Lung microvascular endothelial cell (primary cell): ENCODE data around the gene NOTCH1. TPM values are rescaled to one million over a fixed set of nuclear protein-coding genes. Genes with fewer than 3 reads are reported as not detected.
"Not testable (repeated sequence)": the region's sequence is repeated elsewhere in the genome, so short reads cannot be mapped to it uniquely, and the experiment has no call there.

ENCODE experiments used
- DNase-seq, 2 donors: peaks; one replicate each; pipeline versions ENCODE4 v3.0.0 to v3.0.0-alpha.2; 2010; ENCODE audit warnings: low read depth in 2 of 2
- total RNA-seq: library from RNA; depleted of rRNA; stranded (reverse); fragments of >200 nt; gene quantifications from 2 replicates; pipeline ENCODE4 v1.2.1, GENCODE V29; 2014

The NOTCH1 gene
- total RNA-seq, 1 donor from 2014 or later = 75.2 TPM

DNA sequence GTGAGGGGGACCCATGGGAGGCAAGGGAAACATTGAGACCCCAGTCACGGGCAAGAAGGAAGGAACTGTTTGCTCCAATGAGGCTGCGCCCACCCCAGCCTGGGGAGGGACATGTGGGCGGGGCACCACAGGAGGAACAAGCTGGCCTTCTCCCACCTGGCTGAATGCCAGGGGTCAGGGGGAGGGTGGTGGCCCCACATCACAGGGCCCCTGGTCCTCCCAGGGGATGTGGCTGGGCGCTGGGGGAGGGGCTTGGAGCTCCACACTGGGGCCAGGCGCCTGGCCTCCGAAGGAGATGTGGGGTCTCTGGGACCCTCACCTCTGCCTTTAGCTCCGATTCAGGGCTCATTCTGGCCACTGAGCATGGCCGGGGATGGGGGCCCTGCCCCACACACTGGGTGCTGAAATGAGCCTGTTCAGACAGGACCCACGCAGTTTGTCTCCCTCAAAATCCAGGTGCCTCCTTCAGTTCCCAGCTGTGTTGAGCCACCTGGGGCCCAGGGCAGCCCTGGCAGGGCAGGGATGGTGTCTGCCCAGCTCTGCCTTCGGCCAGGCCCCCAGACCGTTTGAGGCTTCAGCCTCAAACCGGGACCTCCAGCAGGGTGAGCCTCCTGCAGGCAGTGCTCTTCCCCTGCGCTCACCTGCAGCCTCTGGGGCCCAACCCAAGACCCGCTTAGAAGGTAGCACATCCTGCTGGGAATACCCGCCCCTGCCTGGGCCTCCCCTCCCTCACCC, 33.2 kb upstream of the NOTCH1 start:
- no peak for DNase-seq

DNA sequence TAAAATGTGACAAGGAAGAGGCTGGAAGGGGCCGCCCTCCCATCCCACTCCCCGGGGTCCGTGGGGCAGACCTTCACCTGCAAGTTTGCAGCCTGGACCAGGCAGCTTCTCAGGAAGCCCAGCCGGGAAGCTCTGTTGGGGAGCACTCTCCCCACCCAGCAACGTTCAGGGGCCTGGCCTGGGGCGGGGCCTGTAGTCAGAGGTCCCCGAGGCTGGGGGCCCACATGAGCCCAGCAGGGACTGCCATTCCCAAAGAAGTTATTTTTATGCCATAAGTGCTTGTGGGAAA, 32.7 kb upstream of the NOTCH1 start:
- no peak for DNase-seq

DNA sequence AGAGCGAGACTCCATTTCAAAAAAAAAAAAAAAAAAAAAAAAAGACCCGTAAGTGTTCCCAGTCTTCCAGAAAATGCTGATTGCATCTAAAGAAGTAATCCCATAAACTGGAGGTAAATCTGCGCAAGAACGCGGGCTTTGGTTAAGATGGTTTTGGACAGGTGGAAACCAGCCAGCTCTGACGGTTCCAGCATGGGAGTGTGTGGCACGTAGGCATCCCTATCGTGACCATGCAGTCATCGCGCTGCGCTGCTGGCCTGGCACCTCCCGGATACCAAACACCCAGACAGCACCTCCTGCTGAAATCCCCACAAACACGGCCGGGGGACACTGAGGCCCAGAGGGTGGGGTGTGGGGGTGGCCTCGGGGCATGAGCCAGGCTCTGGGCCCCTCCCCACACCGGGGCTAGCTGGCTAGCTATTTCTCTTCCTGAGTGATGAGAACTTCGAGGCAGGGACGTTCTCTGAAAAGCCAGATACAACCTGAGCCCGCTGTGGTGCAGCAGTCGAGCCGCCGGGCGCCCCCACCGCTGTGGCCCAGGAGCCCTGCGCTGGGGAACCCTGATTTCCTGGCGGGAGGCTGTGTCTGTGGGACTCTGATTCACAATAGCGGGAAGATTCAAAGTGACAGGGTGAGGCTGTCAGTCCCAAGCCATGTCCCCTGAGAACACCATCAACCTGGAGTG, 32.2 kb upstream of the NOTCH1 start:
- DNase-seq = no peak

DNA sequence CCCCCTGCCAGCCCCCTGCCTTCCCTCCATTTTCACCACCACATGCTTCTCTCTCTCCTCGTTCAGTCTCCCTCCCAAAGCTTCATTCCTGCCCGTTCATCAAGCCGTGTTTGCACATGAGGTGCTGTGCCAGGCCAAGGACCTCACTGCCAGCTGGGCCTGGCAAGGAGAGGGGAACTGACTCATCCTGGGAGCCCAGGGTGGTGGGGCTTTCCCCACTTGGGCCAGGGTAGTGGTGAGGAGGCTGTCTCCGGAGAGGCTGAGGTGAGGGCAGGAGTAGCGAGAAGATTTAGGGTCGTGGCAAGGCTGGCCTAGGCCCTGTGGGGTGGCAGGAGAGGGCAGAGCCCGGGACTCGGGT, 30.4 kb upstream of the NOTCH1 start:
- peak in 1 of 2 donors; percentile 33 for DNase-seq

DNA sequence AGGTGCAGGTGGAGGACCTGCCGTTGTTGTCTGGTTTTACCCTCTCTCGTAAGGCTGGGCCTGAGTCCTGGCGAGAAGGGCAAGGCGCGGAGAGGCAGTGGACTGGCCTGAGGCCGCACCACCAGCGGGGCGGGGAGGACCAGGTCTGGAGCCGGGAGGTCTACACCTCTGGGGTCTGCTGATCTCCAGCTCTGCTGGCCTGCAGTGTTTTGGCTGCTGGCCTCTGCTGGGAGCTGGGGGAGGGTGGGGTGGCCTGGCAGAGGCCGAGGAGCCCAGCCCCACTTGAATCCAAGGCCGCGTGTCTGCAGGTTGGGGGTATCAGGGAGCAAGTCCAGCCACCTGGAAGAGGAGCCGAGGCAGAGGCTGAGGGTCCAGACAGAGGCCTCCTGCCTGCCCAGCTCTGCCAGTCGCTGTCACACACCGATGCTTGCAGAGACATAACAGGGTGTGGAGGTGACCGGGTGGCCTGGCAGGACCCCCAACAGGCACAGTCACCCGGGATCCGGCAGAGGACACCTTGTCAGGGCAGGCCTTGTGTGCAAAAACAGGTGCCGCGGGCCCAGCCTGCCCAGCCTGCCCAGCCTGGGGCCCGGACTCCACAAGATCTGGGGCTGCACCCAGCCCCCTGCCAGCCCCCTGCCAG, 29.9 kb upstream of the NOTCH1 start:
- DNase-seq = no peak

DNA sequence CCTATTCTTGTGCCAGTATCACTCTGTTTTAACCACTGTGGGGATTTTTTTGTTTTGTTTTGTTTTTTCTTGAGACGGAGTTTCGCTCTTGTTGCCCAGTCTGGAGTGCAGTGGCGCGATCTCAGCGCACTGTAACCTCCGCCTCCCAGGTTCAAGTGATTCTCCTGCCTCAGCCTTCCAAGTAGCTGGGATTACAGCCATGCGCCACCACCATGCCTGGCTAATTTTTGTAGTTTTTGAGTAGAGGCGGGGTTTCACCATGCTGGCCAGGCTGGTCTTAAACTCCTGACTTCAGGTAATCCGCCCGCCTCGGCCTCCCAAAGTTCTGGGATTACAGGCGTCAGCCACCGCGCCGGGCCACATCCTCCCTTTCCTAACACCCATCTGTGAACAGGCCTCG, 28.8 kb upstream of the NOTCH1 start:
- DNase-seq = not testable (repeated sequence)

DNA sequence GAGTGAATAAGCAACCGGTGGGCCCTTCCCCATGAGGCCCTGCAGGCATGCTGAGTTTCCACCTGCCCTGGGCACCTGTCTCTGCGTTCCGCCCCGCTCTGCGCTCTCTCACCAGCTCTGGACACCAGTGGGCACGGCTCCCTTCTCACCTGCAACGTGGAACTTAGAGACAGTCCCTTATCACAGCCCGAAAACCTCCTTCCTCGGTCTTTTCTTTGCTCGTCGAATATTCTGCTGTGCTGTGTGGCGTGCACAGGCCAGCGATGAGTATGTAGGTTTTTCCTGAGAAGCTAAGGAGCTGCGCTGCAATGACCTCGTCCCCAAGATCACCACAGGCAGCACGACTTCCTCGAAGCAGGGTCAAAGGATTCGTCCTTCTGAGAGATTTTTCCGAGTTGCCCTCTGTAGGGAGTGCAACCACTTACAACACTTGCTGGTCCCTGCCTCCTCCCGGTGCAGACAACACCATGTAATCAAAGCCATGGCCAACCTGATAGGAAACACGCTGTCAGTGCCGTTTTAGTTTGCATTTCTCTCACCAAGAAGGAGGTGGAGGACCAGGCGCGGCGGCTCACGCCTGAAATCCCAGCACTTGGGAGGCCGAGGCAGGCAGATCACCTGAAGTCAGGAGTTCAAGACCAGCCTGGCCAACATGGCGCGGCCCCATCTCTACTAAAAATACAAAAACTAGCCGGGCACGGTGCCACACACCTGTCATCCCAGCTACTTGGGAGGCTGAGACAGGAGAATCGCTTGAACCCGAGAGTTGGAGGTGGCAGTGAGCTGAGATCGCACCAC, 27.2 kb upstream of the NOTCH1 start:
- DNase-seq = no peak

DNA sequence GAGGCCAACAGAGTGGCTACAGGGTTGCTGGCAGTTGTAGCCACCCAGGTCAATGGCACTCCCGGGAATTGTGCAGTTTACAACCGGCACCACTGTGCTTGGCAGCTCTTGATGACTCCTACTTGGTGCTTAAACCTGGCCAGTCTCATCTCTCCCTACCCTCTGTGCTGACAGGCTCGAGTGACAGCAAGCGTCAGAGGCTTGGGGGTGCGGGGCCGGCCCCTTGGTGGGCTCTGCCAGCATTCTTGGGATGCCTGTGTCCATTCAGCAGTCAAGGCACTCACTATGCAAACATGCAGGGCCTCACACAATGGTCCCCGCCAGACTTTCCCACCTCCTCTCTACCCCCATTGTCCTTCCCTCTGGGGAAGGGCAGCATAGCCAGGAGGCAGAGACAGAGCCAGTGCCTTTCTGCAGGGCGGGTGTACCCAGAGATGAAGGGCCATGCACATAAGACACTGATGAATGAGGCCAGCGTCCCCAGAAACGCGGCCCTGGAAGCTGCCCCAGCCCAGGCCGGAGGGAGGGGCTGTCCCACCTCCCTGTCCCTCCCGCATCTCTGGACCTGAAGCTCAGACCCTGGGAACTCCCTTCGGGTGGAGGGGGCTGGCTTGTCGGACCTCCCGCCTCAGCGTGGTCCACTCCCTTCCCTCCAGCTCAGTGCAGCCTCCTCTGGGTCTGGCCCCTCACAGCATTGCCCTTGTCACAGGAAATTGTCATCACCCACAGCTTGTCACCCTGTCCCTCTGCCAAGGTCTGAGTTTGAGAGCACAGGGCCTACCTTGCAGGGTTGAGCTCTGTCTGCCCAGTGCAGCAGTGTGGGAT, 26.4 kb upstream of the NOTCH1 start:
- DNase-seq = peak in 1 of 2 donors; percentile 50

DNA sequence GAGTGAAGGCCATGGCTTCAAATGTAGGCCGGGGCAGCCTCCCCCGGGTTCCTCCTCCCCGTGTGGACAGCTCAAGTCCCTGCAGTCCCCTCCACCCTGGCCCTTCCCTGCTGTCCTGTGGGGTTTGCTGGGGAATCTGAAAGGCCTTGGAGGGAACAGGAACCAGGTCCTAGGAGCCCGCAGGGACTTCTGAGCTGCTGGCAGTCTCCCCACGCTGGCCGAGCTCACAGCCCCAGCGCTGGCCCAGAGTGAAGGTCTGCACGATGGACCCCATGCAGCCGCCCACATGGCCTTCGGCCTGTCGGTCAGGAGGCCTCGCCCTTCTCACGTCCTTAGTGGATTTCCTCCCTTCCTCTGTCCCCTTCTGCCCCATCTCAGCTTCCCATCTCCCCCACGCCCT, 25.7 kb upstream of the NOTCH1 start:
- no peak for DNase-seq

DNA sequence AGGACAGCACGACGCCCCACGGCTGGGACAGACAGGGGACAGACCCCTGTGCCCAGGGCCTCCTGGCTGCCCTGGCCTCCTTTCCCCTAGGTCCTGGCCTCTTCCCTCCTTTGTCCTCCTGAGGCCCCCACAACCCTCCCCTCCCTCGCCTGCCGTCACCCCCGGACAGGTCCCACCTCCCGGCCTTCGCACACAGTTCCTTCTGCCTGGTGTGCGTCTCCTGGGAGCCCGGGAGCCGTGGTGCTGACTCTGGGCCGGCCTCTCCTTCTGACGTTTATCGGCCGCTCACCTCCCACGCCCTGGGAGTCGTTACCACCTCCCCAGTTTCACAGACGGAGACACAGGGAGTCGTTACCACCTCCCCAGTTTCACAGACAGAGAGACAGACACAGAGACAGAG, 25.1 kb upstream of the NOTCH1 start:
- no peak for DNase-seq

DNA sequence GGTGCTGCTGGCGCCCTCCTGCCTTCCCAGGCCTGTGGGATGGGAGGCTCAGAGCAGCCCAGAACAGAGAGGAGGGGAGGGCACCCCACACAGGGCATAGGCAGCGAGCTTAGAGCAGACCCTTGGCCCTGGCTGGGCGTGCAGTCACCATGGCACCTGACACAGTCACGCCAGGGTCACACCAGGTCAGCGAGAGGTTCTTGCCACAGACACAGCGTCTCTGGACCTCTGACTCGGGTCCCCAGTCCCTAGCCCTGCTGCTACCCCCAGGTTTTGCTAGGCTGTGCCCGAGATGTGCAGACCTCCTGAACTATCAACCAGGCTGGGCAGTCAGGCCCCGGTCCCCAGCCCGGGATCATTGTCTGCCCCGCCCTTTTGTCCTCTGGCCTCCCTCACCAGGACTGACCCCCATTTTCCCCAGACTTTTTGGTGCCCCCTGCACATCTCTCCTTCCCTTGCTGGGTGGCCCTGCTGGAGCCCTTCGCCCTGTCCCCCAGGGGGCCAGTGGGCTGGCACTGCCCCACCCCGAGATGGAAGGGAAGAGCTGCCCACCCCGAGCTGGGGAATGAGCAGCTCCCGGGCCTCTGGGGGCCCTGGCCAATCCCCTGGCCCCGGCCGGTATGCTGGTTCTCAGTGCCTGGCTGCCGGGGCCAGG, 24.5 kb upstream of the NOTCH1 start:
- no peak for DNase-seq

DNA sequence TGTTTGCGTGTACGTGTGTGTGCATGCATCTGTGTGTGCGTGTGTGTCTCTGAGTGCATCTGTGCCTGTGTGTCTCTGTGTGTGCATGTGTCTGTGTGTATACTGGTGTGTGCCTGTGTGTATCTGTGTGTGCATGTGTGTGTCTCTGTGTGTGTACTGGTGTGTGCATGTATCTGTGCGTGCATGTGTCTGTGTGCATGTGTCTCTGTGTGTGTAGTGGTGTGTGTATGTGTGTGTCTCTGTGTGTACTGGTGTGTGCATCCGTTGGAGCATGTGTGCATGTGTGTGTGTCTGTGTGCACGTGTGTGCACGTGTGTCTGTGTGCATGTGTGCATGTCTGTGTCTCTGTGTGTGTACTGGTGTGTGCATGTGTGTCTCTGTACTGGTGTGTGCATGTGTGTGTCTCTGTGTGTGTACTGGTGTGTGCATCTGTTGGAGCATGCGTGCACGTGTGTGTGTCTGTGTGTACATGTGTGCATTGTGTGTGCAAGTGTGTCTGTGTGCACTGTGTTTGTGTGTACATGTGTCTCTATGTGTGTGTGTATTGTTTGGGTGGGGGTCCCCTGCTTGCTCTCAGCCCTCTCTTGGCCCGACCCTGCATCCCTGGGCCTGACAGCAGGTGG, 23.8 kb upstream of the NOTCH1 start:
- DNase-seq = no peak

DNA sequence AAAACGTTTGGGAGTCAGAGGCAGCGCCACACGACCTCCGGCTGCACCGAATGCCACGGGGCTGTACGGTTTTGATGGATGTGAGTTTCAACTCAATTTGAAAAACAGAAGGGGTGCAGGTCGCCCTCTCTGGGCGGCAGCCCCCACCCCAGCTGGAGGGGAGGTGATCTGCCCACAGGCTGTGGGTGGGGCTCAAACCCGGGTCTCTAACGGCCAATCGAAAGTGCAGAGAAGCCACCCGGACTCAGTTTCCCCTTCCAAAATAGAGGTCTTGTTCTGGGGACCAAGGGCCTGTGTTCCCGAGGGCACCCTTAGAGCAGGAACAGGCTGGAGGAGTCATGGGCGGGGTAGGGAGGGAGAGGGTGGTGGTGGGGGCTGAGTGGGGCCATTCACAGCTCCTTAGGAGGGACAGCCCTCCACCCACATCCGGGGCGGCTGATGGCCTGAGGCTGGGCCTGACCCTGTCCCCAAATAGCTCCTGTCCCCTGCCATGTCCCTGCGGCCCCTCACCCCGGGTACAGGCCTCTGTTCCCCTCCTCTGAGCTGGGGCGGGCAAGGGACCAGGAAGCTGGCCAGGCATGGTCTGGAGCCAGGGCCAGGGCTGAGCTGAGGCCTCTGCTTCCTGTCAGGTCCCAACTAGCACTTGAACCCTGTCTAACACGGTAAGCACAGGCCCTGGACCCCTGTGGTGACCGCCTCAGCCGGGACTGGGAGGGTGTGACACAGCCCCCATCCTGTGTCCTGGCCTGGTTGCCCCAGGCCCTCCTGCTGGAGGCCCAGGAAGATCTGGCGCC, 22.6 kb upstream of the NOTCH1 start:
- no peak for DNase-seq

DNA sequence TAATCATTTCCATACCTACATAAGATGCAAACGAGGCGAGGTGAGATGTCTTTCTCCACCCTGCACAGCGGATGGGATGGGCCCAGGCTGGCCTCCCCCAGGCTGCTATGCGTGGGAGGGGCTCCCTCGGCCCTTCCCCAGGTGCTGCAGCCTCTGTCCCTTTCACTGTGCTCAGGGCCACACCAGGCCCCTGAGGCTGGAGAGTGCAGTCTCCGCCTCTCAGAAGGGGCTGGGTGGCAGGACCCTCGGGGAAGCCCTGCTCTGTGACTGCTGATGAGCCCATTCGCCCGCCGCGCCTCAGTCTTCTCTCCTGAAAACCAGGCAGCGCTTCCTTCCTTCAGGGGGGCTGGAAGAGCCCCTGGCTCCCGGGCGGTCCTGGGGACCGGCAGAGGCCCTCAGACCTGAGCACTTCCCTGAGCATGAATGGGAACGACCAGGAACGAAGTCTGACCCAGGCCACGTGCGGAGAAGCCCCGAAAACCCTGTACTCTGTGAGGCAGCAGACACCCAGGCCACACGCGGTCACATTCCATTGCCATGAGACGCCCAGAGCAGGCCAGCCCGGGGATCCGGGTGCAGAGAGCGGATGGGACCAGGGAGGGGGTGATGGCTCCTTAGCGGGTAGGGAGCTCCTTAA, 21.9 kb upstream of the NOTCH1 start:
- DNase-seq = peak; percentile 51 to 69

DNA sequence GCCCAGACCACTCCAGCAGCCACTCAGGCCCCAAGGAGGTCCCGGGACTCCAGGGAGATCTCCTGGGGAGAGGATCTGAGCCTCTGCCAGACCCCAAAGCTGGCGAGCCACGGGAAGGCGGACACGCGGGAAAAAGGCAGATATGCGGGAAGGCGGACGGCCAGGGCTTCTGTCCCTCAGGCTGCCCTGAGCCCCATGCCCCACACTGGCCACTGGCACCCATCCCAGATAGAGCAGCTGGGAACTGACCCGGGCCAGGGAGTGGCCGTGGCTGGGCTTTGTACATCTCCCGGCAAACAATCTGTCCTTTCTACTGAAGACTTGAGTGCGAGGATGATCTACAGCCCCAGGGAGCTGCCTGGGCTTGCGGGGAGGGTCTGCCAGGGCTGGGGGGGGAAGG, 21.1 kb upstream of the NOTCH1 start:
- peak; percentile 62 to 83 for DNase-seq

DNA sequence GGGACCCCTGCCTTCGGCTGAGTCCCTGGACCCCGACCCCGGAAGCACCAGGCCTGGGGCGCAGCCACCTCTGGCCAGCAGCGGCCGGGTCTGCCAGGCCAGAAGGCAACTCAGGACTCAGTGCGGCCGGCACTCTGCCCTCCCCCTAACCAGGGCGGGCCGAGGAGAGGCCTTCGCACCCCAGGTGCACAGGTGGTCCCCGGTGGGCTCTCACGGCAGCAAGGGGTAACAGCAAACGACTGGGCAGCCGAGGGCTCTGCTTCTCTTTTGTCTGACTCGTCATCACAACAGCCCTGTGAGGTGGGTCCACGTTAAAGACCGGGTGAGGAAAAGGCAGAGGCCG, 20.7 kb upstream of the NOTCH1 start:
- no peak for DNase-seq

DNA sequence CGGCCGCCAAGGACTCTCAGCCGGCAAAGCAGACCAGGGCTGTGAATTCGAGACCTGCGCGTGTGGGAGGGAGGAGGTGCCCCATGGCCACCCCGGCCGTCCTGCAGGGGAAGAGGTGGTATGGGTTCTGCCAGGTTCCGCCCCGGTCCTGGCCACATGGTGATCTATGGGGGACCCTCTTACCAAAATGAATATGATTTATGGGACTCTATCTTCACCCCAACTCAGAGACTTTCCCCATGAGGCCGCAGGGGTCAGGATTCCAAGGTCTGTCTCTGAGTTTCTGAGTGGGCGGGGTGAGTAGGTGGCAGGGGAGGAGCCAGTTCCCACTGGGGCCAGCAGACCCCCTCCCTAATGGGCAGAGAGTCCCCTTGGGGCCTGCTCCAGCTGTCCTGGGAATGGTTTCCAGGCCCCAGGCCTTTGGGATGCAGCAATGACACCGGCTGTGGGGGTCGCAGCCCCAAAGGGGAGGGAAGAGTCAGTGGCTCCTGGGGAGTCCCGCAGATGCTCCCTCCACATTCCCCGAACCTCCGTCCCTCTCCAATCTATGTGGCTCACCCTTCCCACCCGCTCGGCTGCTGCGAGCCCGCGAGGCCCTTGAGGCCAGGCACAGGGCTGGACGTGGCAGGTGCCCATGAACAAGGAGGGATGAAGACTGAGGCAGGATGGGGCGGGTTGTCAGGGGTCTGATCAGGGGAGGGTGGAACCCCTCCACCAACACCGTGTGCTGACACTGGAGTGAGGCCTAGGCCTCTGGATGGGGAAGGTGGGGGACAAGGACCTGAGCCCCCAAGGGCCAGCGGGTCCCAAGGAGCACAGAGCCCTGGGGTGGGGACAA, 20.1 kb upstream of the NOTCH1 start:
- no peak for DNase-seq

DNA sequence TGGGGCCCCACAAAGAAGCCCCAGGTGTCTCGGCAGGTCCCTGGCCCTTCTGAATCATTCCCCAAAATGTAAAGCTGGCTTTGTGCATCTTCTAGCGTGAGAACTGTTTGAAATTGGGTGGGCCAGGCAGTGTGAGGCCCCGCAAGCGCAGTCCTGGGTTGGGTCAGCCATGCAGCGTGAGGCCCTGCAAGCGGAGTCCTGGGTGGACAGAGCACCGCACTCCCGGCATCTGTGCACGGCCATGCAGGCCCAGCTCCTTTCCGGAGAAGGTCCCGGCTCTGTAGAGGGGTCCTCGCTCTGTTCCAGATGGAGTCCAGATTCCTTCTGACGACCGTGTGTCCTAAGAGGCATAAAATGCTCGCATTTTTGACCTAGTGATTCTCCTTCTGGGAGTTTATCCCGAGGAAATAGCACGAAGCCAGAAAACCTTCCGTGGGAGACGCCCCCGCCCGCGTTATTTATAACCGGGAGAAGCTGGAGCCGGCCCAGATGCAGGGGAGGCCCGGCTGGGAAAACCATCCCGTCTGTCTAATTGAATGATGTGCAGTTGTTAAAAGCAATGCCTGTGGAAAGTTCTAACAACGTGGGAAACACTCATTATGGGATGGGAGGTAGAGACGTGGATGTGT, 19.4 kb upstream of the NOTCH1 start:
- peak; percentile 48 to 56 for DNase-seq
